GM12873 (cell line): ENCODE measurements around the gene AWAT1.

Experiments used
- TF ChIP-seq, protein P1 (sequence below): IDR thresholded peaks from 2 replicates; pipeline ENCODE4 v1.5.1; 2012; ENCODE audit warnings: low read depth, mild to moderate bottlenecking, moderate library complexity, low read length, control low read depth; ENCODE audit not compliant: insufficient read depth; ENCODE audit errors: missing control alignments

AWAT1 gene

DNA sequence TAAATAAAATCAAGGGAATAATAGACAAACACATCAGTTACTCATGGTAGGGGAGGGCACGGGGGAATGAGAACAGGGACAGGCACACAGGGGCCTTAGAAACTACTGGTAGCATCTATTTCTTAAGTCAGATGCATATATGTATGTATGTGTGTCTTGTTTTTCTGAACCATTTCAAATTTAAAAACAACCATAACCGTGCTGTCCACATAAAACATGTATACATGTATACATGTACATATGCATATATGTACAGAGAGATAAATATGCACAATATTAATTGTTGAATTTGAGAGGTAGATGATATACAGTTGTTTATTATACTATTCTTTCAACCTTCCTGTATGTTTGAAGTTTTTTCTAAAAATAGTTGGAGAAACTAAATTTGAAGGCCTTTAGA is 7.8 kb upstream of the AWAT1 start:
- TF ChIP-seq, protein P1, sequence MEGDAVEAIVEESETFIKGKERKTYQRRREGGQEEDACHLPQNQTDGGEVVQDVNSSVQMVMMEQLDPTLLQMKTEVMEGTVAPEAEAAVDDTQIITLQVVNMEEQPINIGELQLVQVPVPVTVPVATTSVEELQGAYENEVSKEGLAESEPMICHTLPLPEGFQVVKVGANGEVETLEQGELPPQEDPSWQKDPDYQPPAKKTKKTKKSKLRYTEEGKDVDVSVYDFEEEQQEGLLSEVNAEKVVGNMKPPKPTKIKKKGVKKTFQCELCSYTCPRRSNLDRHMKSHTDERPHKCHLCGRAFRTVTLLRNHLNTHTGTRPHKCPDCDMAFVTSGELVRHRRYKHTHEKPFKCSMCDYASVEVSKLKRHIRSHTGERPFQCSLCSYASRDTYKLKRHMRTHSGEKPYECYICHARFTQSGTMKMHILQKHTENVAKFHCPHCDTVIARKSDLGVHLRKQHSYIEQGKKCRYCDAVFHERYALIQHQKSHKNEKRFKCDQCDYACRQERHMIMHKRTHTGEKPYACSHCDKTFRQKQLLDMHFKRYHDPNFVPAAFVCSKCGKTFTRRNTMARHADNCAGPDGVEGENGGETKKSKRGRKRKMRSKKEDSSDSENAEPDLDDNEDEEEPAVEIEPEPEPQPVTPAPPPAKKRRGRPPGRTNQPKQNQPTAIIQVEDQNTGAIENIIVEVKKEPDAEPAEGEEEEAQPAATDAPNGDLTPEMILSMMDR: no peak

DNA sequence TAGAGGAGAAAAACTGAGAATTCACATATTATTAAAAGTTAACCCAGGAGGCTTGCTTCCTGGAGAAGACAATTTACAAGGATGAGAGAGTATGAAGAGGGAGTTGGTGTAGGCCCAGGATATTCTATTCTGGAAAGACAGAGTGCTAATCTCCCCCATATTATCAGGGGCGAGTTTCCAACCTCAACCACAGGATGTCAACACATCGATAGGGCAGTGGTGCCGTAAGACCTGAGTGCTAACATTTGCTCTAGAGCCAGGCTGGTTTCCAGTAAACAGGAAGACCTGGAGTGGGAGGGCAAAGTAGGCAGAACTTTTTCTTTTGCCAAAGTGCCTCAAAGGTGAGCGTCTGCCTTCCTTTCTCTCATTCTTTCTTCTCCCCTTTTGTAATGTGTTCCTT is 2.8 kb upstream of the AWAT1 start:
- TF ChIP-seq, protein P1: no peak

DNA sequence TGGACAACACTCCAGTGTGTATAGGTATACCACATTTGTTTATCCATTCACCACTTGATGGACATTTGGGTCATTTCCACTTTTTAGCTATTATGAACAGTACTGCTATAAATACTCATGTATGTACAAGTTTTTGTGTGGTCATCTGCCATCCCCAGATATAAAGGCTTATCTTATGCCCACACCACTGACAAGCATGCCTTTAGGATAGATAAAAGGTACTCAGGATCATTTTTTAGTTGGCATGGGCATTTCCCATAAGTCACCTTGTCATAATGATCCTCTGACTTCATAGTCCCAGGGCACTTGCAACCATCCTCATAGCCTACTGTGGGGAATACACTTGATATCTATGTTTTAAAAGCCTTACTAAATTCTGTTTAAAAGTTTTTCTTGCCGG is 6.3 kb downstream of the AWAT1 start:
- TF ChIP-seq, protein P1: no peak

DNA sequence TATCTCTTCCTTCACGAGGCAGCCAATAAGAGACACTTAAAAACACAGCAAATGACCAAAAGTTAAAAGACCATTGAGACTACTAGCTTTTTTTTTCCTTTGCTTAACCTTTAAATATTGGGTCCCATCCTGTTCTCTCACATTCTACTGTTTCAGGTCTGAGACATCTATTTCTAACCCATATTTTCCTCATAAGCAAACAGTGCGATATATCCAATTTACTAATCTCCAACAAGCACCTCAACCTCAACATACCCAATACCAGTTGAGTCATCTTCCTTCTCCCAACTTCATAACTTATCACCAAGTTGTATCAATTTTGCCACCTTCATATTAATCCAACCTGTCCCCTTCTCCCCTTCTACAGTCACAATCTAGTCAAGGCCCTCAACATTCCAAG is 7.0 kb downstream of the AWAT1 start:
- TF ChIP-seq, protein P1: no peak

DNA sequence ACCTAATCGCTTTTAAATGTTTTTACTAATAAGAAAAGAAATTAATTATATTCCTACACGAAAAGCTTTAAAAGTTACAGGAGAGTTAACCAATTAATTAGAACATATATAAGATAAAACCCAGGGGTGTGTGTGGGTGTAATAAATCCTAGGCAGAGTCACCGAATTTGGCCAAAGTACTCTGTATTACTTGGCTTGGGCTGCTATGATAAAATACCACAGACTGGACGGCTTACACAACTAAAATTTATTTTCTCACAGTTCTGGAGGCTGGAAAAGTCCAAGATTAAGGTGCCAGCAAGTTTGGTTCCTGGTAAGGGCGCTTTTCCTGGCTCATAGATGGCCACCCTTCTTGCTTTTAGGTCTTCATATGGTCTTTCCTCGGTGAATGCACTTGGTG is 10.4 kb downstream of the AWAT1 start:
- TF ChIP-seq, protein P1: no peak

DNA sequence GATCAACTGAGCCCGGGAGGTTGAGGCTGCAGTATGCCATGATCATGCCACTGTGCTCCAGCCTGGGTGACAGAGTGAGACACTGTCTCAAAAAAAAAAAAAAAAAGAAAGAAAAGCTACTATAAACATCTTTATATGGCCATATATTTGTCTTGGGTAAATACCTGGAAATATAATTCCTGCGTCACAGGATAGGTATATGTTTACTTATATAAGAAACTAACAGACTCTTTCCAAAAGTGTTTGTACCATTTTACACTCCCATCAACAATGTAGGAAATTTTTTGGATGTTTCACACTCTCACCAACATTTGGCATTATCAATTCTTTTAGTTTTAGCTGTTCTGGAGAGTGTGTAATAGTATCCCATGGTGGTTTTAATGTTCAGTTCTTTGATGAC is 12.8 kb downstream of the AWAT1 start:
- TF ChIP-seq, protein P1: no peak

DNA sequence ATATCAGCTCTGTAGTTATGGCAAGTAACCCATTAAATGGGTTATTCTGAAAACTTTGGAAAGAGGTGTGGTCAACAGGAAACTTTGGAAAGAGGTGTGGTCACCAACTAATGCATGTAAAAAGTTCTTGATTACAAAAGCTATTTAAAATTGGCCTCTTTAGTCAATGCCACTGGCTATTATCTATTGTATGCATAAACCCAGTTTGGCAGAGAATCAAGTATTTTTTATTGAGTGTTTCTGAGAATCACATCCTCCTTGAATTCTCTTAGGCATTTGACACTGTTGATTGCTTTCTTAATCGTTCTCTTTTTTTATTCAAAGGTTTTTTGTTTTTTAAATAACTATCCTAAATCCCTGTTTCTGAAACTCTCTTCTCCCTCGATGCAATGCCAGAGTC is 18.0 kb downstream of the AWAT1 start:
- TF ChIP-seq, protein P1: no peak

DNA sequence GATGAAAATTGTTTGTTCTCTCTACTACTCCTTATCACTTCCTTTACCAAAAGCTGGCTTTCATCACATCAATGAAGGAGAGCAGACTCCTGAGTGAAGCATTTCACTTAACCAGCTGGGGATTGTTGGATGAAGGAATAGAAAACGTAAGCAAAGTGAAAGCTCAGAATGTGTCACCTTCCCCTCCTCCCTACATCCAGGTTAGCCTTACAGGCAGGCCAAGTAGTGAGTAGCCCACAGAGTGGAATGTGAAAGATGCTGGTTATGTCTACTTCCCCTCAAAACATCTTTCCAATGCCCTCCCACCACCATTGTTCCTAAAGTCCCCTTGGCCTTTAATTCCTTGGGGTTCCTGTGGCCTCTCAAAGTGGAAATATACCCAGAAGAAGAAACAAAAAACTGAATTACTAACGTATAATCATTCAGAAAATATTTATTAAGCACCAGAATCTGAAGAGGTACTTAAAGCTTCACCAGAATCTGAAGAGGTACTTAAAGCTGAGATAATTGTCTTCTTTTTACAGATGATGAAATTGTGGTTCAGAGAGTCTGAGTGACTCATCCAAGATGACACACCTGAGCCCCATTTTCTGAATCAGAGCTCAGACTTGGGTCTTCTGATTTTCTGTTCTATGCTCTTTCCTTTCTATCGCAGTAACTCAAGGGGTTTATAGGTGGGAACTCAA is 19.1 kb downstream of the AWAT1 start:
- TF ChIP-seq, protein P1: no peak
